ENCODE data around the gene SEMA6D.
"Not testable (repeated sequence)": the region's sequence is repeated elsewhere in the genome, so short reads cannot be mapped to it uniquely, and the experiment has no call there.

Gene SEMA6D

GRCh38 chr15:47718497-47719437, 1.5 kb downstream of the SEMA6D start:
- no peak for DNase-seq

DNA sequence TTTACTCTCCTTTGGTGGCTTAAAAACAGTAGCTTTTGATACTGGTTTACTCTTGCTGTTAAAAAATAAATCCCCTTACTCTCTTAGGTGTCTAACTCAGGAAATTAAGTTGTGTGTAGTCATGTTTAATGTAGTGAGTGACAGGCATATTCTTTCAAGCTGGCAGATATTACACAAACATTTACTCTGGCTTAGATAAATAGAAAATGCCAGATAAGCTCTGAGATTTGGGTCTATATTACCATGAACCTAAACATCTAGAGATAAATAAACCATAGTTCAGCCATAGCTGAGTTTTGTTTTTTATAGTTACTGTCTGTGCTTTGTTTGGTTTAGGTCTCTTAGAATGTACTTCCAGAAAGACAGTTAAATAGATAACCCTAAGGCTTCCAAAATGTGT, 2.4 kb downstream of the SEMA6D start:
- DNase-seq: no peak

GRCh38 chr15:47720555-47720954, 3.2 kb downstream of the SEMA6D start:
- no peak for DNase-seq

DNA sequence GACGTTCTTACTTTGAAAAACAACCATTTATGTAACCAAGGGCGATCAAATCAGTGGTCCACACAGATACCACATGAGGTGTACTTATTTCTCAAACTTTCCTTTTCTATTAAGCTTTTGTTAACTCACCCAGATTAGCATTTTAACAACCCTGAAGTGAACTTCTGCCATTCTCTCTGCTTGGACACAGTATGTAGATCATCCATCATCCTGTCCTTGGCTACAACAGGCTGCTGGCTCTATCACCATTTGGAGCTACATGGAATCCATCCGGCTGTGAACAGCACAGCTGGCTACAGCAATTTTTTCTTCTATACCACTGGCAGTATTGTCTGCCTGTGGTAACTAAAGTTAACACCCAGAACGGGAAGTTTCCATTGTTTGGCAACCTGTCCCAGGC, 4.4 kb downstream of the SEMA6D start:
- no peak for DNase-seq

DNA sequence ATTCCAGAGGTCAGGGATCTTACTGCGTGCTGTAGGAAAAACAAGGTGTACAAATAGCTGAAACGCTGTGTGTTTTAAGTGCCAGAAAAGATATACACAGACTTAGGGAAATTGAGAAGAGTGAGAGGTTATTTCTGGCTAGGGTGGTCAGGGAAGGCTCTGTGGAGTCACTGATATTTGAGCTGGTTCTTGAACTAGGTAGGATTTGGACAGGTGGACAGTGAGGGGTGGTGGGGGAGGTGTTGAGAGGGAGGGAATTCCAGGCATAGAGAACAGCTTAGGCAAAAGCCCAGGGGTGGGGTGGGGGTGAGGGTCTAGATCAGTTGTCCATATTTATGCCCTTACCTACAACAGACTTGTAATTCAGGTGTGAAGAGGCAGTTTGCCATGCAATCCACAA, 7.0 kb downstream of the SEMA6D start:
- no peak for DNase-seq

- no peak for DNase-seq
Observed at GRCh38 chr15:47725051-47725450, 7.7 kb downstream of the SEMA6D start.

DNA sequence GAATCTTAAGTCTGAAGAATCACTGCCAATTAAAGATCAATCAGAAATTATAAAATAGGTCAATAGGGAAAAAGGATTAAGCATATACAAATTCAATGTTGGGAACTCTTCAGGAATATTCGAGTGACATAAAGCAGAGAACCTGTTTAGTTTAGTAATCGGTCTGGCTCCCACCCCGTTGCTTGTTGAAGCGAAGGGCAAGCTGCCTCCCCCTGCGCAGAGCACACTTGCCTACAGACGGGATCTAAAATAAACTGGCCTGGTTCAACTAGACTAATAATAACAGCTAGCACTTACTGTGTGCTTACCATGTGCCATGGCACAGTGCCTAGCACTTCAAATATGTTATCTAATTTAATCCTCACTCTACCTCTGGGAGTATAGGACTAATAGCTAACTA, 8.6 kb downstream of the SEMA6D start:
- no peak for DNase-seq

GRCh38 chr15:47726399-47726823, 9.1 kb downstream of the SEMA6D start:
- no peak for DNase-seq

- DNase-seq: no peak
Observed at GRCh38 chr15:47727137-47727536, 9.8 kb downstream of the SEMA6D start.

GRCh38 chr15:47727676-47728075, 10.4 kb downstream of the SEMA6D start:
- no peak for DNase-seq

GRCh38 chr15:47728426-47728825, 11.1 kb downstream of the SEMA6D start:
- no peak for DNase-seq

- no peak for DNase-seq
Observed at GRCh38 chr15:47728886-47729285, 11.6 kb downstream of the SEMA6D start.

GRCh38 chr15:47731230-47731629, 13.9 kb downstream of the SEMA6D start:
- no peak for DNase-seq

DNA sequence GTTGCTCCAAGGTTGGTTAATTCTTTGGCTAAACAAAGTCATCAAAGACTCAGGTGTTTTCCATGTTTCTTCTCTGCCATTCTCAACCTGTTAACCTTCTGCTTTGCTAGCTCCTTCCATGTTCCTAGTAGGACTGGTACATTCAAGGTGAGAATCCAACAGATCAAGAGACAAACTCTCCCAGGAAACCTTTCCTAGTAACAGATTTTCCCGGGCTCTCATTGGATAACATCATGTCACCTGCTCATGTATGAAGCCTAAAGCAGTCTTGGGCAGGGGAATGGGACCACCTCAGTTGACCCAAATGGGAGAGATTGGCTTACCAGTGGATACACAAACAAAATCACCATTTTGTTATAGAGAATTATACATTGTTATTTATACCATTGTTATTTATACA, 14.9 kb downstream of the SEMA6D start:
- no peak for DNase-seq

GRCh38 chr15:47733085-47733484, 15.8 kb downstream of the SEMA6D start:
- no peak for DNase-seq

DNA sequence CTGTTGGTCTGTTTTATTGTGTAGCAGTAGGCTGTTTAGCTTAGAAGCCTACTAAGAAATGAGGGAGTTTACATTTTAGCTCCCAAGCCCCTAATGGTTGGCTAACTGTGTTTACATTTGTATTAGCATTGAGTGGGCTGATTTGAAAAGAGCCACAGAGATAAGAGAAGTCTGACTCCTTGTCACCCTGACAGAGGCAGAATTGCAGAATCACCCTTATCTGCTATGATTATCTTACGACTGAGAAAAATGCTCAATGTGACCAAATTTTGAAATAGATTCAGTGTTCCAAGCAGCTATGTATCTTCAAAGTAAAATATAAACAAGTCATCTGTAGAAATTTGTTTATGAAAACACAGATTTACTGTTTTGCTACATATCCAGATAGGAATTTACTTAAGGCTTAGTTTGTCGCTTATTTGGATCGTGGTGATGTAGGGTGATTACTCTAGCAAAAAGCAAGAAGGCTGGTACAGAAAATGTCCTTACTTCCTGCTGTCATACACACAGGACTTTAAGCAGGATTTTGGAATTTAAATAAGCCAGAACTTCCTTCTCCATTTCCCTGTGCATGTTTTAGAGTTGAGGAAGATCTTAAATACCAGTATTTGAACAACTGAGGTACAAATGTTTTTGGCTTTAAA, 19.0 kb downstream of the SEMA6D start:
- DNase-seq: no peak

GRCh38 chr15:47737477-47737876, 20.2 kb downstream of the SEMA6D start:
- no peak for DNase-seq

GRCh38 chr15:47738144-47738825, 21.0 kb downstream of the SEMA6D start:
- not testable (repeated sequence) for DNase-seq

GRCh38 chr15:47741082-47741481, 23.8 kb downstream of the SEMA6D start:
- DNase-seq: no peak

- DNase-seq: no peak
Observed at GRCh38 chr15:47741907-47742306, 24.6 kb downstream of the SEMA6D start.

GRCh38 chr15:47742334-47742733, 25.0 kb downstream of the SEMA6D start:
- DNase-seq: no peak

DNA sequence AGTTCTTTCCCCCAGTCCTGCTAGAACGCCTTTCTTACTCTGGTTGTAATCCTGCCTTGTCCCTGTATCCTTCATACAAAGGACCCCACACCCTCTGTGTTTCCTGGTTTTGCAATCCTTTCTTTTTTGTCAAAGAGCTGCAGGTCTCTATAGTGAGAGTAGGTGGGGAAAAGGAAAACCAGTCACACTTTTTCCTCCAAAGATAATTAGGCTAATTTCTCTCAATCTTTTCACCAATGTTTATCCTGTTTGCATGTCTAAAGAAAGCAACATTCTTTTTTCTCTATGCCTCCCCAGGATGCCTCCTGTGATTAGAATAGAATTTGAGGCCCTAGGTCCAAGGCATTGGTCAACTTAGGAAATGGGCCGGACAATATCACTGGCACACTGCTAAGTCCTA, 25.4 kb downstream of the SEMA6D start:
- no peak for DNase-seq

DNA sequence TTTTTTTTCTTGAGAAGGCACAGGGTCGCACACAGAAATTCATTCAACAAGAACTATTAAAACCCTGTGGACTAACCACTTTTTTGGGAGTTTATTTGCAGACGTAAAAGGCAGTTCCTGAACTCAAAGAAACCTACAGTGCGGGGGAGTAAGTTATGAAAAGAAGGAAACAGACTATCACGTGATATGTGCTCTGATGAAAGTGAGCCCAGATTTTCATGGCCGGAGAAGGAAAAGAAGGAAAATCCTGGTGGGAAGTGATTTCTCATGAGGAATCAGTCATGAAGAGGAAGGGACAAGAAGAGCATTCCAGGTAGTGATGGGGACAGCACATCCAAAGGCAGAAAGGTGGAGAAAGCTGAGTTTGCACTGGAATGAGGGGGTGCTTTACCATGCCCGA, 26.1 kb downstream of the SEMA6D start:
- DNase-seq: no peak

GRCh38 chr15:47743886-47744285, 26.6 kb downstream of the SEMA6D start:
- no peak for DNase-seq
